ENCODE data around the gene CDC20.
A peak's percentile ranks its signal among the peaks of the same experiment; 100 is the strongest.

The CDC20 gene

GRCh38 chr1:43329995-43330751 is 28.6 kb upstream of the CDC20 start:
- DNase-seq (ENCODE audit: low spot score) = peak; percentile 28

GRCh38 chr1:43331688-43332087 is 27.1 kb upstream of the CDC20 start:
- no peak for DNase-seq (ENCODE audit: low spot score)

- no peak for DNase-seq (ENCODE audit: low spot score)
Observed at GRCh38 chr1:43334453-43335205, 24.2 kb upstream of the CDC20 start.

GRCh38 chr1:43337588-43337987 is 21.2 kb upstream of the CDC20 start, which contains the start of gene MPL:
MPL (plus strand) TSS chr1:43337818; CDS start chr1:43337849, 31 bp downstream.
- DNase-seq (ENCODE audit: low spot score) = no peak

- DNase-seq (ENCODE audit: low spot score) = no peak
Observed at GRCh38 chr1:43338001-43338400, 20.8 kb upstream of the CDC20 start.

GRCh38 chr1:43339584-43340232 is 19.1 kb upstream of the CDC20 start:
- no peak for DNase-seq (ENCODE audit: low spot score)

GRCh38 chr1:43340559-43340958 is 18.2 kb upstream of the CDC20 start:
- no peak for DNase-seq (ENCODE audit: low spot score)

- no peak for DNase-seq (ENCODE audit: low spot score)
Observed at GRCh38 chr1:43344267-43344850, 14.4 kb upstream of the CDC20 start.

- DNase-seq (ENCODE audit: low spot score) = no peak
Observed at GRCh38 chr1:43345120-43345519, 13.7 kb upstream of the CDC20 start.

- no peak for DNase-seq (ENCODE audit: low spot score)
Observed at GRCh38 chr1:43346636-43347035, 12.1 kb upstream of the CDC20 start.

- DNase-seq (ENCODE audit: low spot score) = no peak
Observed at GRCh38 chr1:43348343-43348808, 10.4 kb upstream of the CDC20 start.

- DNase-seq (ENCODE audit: low spot score) = no peak
Observed at GRCh38 chr1:43348809-43349593, 9.8 kb upstream of the CDC20 start.

- DNase-seq (ENCODE audit: low spot score) = no peak
Observed at GRCh38 chr1:43349594-43350306, 9.0 kb upstream of the CDC20 start.

- no peak for DNase-seq (ENCODE audit: low spot score)
Observed at GRCh38 chr1:43350976-43351375, 7.8 kb upstream of the CDC20 start.

GRCh38 chr1:43351421-43352350 is 7.1 kb upstream of the CDC20 start:
- no peak for DNase-seq (ENCODE audit: low spot score)

- no peak for DNase-seq (ENCODE audit: low spot score)
Observed at GRCh38 chr1:43352351-43352705, 6.5 kb upstream of the CDC20 start.

- DNase-seq (ENCODE audit: low spot score) = no peak
Observed at GRCh38 chr1:43352881-43353280, 5.9 kb upstream of the CDC20 start.

- DNase-seq (ENCODE audit: low spot score) = no peak
Observed at GRCh38 chr1:43354471-43354870, 4.3 kb upstream of the CDC20 start.

GRCh38 chr1:43354936-43355335 is 3.8 kb upstream of the CDC20 start:
- DNase-seq (ENCODE audit: low spot score) = no peak

GRCh38 chr1:43357251-43357650 is 1.5 kb upstream of the CDC20 start:
- DNase-seq (ENCODE audit: low spot score) = no peak
